NB4 (cell line): Measurements from ENCODE around the gene EXOC3L2.
A peak's percentile ranks its signal among the peaks of the same experiment; 100 is the strongest.

Source experiments
- DNase-seq: peaks from one replicate; pipeline ENCODE4 v3.0.0; 2010; ENCODE audit warnings: low read depth
- H3K4me3 ChIP-seq: one replicate; pipeline ENCODE4 v1.5.1; 2011; ENCODE audit warnings: mild to moderate bottlenecking, low read depth, low read length, moderate library complexity
- CTCF ChIP-seq: IDR thresholded peaks from one replicate; pipeline ENCODE4 v1.5.1; 2012; ENCODE audit warnings: low read depth, low read length
- MAX ChIP-seq: IDR thresholded peaks from 2 replicates; pipeline ENCODE4 v1.6.1; 2011; ENCODE audit warnings: low read depth, low read length
- MYC ChIP-seq: IDR thresholded peaks from 2 replicates; pipeline ENCODE4 v1.6.1; 2011; ENCODE audit warnings: low read depth, low read length
- POLR2A ChIP-seq: IDR thresholded peaks from 2 replicates; pipeline ENCODE4 v1.6.1; 2011; ENCODE audit warnings: mild to moderate bottlenecking; ENCODE audit not compliant: insufficient read length; ENCODE audit errors: extremely low read depth

Gene EXOC3L2

GRCh38 chr19:45170146-45171106 lies 74.8 kb downstream of the EXOC3L2 start:
- no peak for DNase-seq
- TF ChIP-seq CTCF: no peak
- no peak overlapping the region for H3K4me3 ChIP-seq

GRCh38 chr19:45169602-45170001 lies 75.6 kb downstream of the EXOC3L2 start:
- DNase-seq: no peak
- TF ChIP-seq CTCF: no peak
- TF ChIP-seq MYC: no peak
- TF ChIP-seq POLR2A: no peak
- no peak for TF ChIP-seq MAX
- no peak overlapping the region for H3K4me3 ChIP-seq

DNA sequence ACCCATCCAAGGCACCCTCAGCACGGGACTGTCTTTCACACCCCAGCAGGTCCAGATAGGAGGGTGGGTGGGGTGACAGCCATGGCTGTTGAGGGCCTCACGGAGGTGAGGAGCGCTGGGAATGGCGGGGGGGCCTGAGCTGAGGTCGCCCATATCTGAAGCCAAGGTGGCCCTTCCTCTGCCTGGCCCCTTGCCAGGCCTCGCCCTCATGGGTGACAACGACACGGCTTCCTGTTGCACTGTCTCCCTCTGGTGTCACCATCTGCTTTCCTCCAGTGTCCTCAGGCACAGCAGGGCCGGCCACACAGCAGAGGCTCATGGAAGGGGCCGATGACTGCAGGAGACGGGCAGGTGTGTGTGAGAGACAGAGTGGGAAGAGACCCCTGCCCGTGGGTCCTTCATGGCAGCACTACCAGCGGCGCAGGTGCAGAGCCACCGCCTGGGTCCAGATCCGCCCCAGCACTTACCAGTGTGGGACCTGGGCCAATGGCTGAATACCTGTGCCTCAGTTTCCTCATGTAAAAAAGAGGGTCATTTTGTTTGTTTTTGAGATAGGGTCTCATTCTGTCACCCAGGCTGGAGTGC lies 76.3 kb downstream of the EXOC3L2 start:
- TF ChIP-seq CTCF (no peak), MAX (no peak), MYC (no peak), POLR2A (no peak)
- DNase-seq: no peak
- H3K4me3 ChIP-seq: no peak overlapping the region

- DNase-seq: no peak
- H3K4me3 ChIP-seq: no peak overlapping the region
- TF ChIP-seq POLR2A: no peak
- TF ChIP-seq MYC: no peak
- no peak for TF ChIP-seq MAX
- no peak for TF ChIP-seq CTCF
These were observed 78.4 kb downstream of the EXOC3L2 start for GRCh38 chr19:45166723-45167252.

GRCh38 chr19:45164577-45165335 lies 80.5 kb downstream of the EXOC3L2 start:
- H3K4me3 ChIP-seq: no peak overlapping the region
- DNase-seq: peak; percentile 88
- TF ChIP-seq MYC (no peak), CTCF (no peak), MAX (no peak), POLR2A (no peak)
